Panc1 (cell line): ENCODE data around the gene PTPN1.

Experiments used
- SIN3A ChIP-seq: IDR thresholded peaks from 2 replicates; pipeline ENCODE4 v1.6.1; 2012; ENCODE audit warnings: low read depth, mild to moderate bottlenecking, low read length, moderate library complexity, borderline replicate concordance; ENCODE audit not compliant: insufficient read depth
- TF ChIP-seq, protein P1 (sequence below): fragments of 450-650 bp; IDR thresholded peaks from 2 replicates; pipeline ENCODE4 v1.5.1; 2017; ENCODE audit warnings: mild to moderate bottlenecking

- TF ChIP-seq, protein P1, sequence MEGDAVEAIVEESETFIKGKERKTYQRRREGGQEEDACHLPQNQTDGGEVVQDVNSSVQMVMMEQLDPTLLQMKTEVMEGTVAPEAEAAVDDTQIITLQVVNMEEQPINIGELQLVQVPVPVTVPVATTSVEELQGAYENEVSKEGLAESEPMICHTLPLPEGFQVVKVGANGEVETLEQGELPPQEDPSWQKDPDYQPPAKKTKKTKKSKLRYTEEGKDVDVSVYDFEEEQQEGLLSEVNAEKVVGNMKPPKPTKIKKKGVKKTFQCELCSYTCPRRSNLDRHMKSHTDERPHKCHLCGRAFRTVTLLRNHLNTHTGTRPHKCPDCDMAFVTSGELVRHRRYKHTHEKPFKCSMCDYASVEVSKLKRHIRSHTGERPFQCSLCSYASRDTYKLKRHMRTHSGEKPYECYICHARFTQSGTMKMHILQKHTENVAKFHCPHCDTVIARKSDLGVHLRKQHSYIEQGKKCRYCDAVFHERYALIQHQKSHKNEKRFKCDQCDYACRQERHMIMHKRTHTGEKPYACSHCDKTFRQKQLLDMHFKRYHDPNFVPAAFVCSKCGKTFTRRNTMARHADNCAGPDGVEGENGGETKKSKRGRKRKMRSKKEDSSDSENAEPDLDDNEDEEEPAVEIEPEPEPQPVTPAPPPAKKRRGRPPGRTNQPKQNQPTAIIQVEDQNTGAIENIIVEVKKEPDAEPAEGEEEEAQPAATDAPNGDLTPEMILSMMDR, result no peak
- no peak for TF ChIP-seq SIN3A
Observed at GRCh38 chr20:50533061-50533460, 22.9 kb downstream of the PTPN1 start.
